Activated CD8-positive, alpha-beta T cell treated with anti-CD3 and anti-CD28 coated beads for 36 hours (primary cell): Measurements from ENCODE around the gene EHD4. TPM values are rescaled to one million over a fixed set of nuclear protein-coding genes. Genes with fewer than 3 reads are reported as not detected.

ENCODE experiments used
- ATAC-seq: fragments of 200-7000 bp; cut with Tn5 transposase; one replicate; pipeline ENCODE4 v1.10.0; 2021; ENCODE audit warnings: mild to moderate bottlenecking, moderate library complexity
- CTCF ChIA-PET: fragments of 350-600 bp; sonication (Branson Sonifier 250); formaldehyde crosslinking; loops from one replicate; lab custom pipeline; 2021; ENCODE audit warnings: antibody characterized with exemption; lab: Charles Lee
- POLR2A ChIA-PET: fragments of 350-600 bp; sonication (Branson Sonifier 250); formaldehyde crosslinking; loops from one replicate; lab custom pipeline; 2021; ENCODE audit warnings: antibody characterized with exemption; lab: Charles Lee
- DNase-seq: peaks from one replicate; pipeline ENCODE4 v3.0.0-alpha.2; 2020
- H3K27ac Mint-ChIP-seq: one replicate; pipeline ENCODE4 v1.8.0; 2021; ENCODE audit warnings: mild to moderate bottlenecking, mixed read lengths
- H3K27me3 Mint-ChIP-seq: one replicate; pipeline ENCODE4 v1.8.0; 2021; ENCODE audit warnings: mixed read lengths
- H3K36me3 Mint-ChIP-seq: one replicate; pipeline ENCODE4 v1.8.0; 2021; ENCODE audit warnings: low read depth, mixed read lengths
- H3K4me1 Mint-ChIP-seq: one replicate; pipeline ENCODE4 v1.8.0; 2021; ENCODE audit warnings: low read depth, mixed read lengths
- H3K4me3 Mint-ChIP-seq: one replicate; pipeline ENCODE4 v1.8.0; 2021; ENCODE audit warnings: mild to moderate bottlenecking, moderate library complexity, mixed read lengths
- H3K9me3 Mint-ChIP-seq: one replicate; pipeline ENCODE4 v1.8.0; 2021; ENCODE audit warnings: mixed read lengths
- CTCF ChIP-seq: fragments of 200-600 bp; IDR thresholded peaks from one replicate; pipeline ENCODE4 v1.8.0; 2022; ENCODE audit warnings: antibody characterized with exemption, mild to moderate bottlenecking
- intact Hi-C: fragments of 100-400 bp; cut with micrococcal nuclease; formaldehyde crosslinking; loops from one replicate; pipeline ENCODE4 v1.10.0; 2022
- total RNA-seq, 2 experiments: library from RNA; stranded (reverse); gene quantifications; one replicate each; pipeline ENCODE4 v1.2.3, GENCODE V29; 2021

EHD4 gene
- total RNA-seq, 2 experiments from 2014 or later = 22.3 to 22.6 TPM

DNA sequence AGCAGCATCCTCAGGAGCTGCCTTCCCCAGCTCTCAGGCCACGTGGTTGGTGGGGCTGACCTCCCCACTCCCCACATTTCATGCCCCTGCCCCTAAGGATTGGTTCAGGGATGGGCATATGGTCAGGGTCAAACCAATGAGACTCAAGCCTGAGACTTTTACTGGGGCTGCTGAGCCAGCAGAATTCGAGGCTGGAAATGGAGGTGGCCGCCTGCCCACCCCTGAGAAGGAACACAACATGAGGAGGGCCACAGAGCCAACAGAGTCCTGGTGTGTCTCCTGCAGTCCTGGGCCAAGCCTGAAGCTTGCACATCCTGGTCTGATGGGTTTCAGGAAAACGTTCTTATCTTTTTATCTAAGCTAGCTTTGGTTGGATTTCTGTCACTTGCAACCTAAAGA lies 5.9 kb downstream of the EHD4 start:
- Mint-ChIP-seq H3K27ac (no peak overlapping the region), H3K4me1 (peaks cover 55% of the 10 kb centered on the region)
- CTCF ChIA-PET = interaction anchor here (1.1 kb wide), 1 partner anchor 30 kb away, joined by 5 read pairs; no protein-coding TSS in a partner anchor

GRCh38 chr15:41965441-41966413 lies 6.6 kb downstream of the EHD4 start:
- CTCF ChIA-PET = no interaction called here
- TF ChIP-seq CTCF = no peak
- Mint-ChIP-seq H3K27me3 (no peaks in the 10 kb centered on the region), H3K27ac (no peak overlapping the region), H3K4me1 (peaks cover 54% of the 10 kb centered on the region), H3K9me3 (no peaks in the 10 kb centered on the region), H3K4me3 (no peak overlapping the region), H3K36me3 (peaks cover 22% of the 10 kb centered on the region)
- POLR2A ChIA-PET = interaction anchor here (0.6 to 1.9 kb wide), 4 partner anchors 12 to 29 kb away, joined by 3 to 5 read pairs (median 3); no protein-coding TSS in a partner anchor
- ATAC-seq = no peak
- DNase-seq = peak; percentile 18
- intact Hi-C loops = no loop called here

More for the DNA sequence above, 5.9 kb downstream of the EHD4 start:
- no peaks in the 10 kb centered on the region for H3K9me3 Mint-ChIP-seq
- no peak for TF ChIP-seq CTCF
- H3K4me3 Mint-ChIP-seq = no peak overlapping the region
- no peaks in the 10 kb centered on the region for H3K27me3 Mint-ChIP-seq
- DNase-seq (no peak), ATAC-seq (no peak)
- intact Hi-C loops = no loop called here
- H3K36me3 Mint-ChIP-seq = peaks cover 22% of the 10 kb centered on the region
- POLR2A ChIA-PET = interaction anchor here (0.8 to 1.9 kb wide), 4 partner anchors 12 to 29 kb away, joined by 3 to 5 read pairs (median 4); no protein-coding TSS in a partner anchor

DNA sequence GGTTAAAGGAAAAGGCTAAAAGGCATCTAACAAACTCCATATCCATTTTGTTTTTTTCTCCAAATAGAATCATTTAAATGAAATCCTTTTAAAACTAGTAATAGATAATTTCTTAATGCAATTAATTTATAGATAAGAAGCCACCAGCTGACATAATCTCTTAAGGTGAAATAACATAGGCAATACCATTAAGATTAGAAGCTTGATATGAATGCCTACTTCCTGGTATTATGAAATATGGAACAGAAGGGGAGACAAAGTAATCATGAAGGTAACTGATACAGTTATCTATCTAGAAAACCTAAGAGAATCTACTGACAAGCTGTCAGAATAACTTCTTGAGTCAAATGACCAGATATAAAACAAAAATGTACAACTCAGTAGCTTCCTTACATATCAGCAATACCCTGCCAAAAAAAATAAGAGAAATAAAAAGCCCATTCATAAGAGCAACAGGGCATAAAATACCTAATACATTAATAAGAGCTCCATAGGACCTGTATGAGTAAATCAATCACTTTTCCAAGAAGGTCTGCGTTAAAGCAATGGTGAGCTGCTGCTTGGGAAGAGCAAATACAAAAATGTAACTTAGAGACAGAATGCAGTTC lies 10.7 kb downstream of the EHD4 start:
- CTCF ChIA-PET = interaction anchor here (1.0 to 1.2 kb wide), 2 partner anchors 57 to 123 kb away, joined by 3 to 5 read pairs; no protein-coding TSS in a partner anchor
- no peaks in the 10 kb centered on the region for H3K9me3 Mint-ChIP-seq
- H3K27me3 Mint-ChIP-seq = no peaks in the 10 kb centered on the region
- POLR2A ChIA-PET = interaction anchor here (0.6 to 1.2 kb wide), 3 partner anchors 10 to 170 kb away, joined by 3 read pairs; partner anchors contain the start of gene EHD4
- DNase-seq (no peak), ATAC-seq (no peak)
- H3K4me1 Mint-ChIP-seq = peaks cover 32% of the 10 kb centered on the region
- H3K4me3 Mint-ChIP-seq = no peak overlapping the region
- no peak for TF ChIP-seq CTCF
- intact Hi-C loops = no loop called here
- H3K36me3 Mint-ChIP-seq = peaks cover 14% of the 10 kb centered on the region
- no peak overlapping the region for H3K27ac Mint-ChIP-seq

GRCh38 chr15:41961001-41961518 lies 11.3 kb downstream of the EHD4 start:
- DNase-seq = no peak
- no peak for TF ChIP-seq CTCF
- CTCF ChIA-PET = interaction anchor here (1.2 kb wide), 1 partner anchor 56 kb away, joined by 5 read pairs; no protein-coding TSS in a partner anchor
- H3K4me1 Mint-ChIP-seq = peaks cover 28% of the 10 kb centered on the region
- peaks cover 13% of the 10 kb centered on the region for H3K36me3 Mint-ChIP-seq
- H3K9me3 Mint-ChIP-seq = no peaks in the 10 kb centered on the region
- no peaks in the 10 kb centered on the region for H3K27me3 Mint-ChIP-seq
- H3K4me3 Mint-ChIP-seq = no peak overlapping the region
- no peak for ATAC-seq
- H3K27ac Mint-ChIP-seq = no peak overlapping the region
- POLR2A ChIA-PET = interaction anchor here (0.5 to 1.2 kb wide), 2 partner anchors 11 to 417 kb away, joined by 3 read pairs; partner anchors contain the start of genes EHD4 and RPAP1
- intact Hi-C loops = no loop called here
